Measurements from ENCODE around the gene ENDOD1. TPM values are rescaled to one million over a fixed set of nuclear protein-coding genes. Genes with fewer than 3 reads are reported as not detected.
"Not testable (repeated sequence)": the region's sequence is repeated elsewhere in the genome, so short reads cannot be mapped to it uniquely, and the experiment has no call there.

The ENDOD1 gene
- total RNA-seq, 1 donor from 2014 or later, result 29.8 TPM

- DNase-seq (ENCODE audit: low read depth) (peak; percentile 57), FAIRE-seq (peak; percentile 23)
- no peak for TF ChIP-seq CTCF (IDR thresholded peaks at IDR 0.05; ENCODE audit: insufficient read depth, low read depth, low read length)
- TF ChIP-seq EZH2 (IDR thresholded peaks at IDR 0.05; ENCODE audit: insufficient read depth, low read length), result no peak
- peaks cover 32% of the 10 kb centered on the region for H3K4me1 Mint-ChIP-seq (ENCODE audit: low read depth, unreplicated experiment)
- H3K9me3 ChIP-seq (ENCODE audit: insufficient read depth, low read depth, low read length), result no peaks in the 10 kb centered on the region
- H3K27ac ChIP-seq (ENCODE audit: low read depth, low read length), result peak overlapping the region; percentile 56
- H3K79me2 ChIP-seq (ENCODE audit: insufficient read depth, low read length), result peaks cover 7% of the 10 kb centered on the region
- peaks cover 8% of the 10 kb centered on the region for H3K36me3 Mint-ChIP-seq (ENCODE audit: low read depth, unreplicated experiment)
- no peak overlapping the region for H2AFZ ChIP-seq (ENCODE audit: low read depth, low read length)
- H3K4me3 ChIP-seq (ENCODE audit: insufficient read depth, low read depth, low read length), result peak overlapping the region; percentile 6
- H3K4me1 ChIP-seq (ENCODE audit: insufficient read depth, low read length), result peaks cover 25% of the 10 kb centered on the region
- no peaks in the 10 kb centered on the region for H3K27me3 Mint-ChIP-seq (ENCODE audit: low read depth, unreplicated experiment)
- peak overlapping the region; percentile 64 for H3K4me2 ChIP-seq (ENCODE audit: low read length)
- no peaks in the 10 kb centered on the region for H3K27me3 ChIP-seq (ENCODE audit: insufficient read depth, low read length)
- H3K36me3 ChIP-seq (ENCODE audit: insufficient read depth, low read length), result no peaks in the 10 kb centered on the region
- peaks cover 2% of the 10 kb centered on the region for H3K9me3 Mint-ChIP-seq (ENCODE audit: unreplicated experiment)
- H3K27ac Mint-ChIP-seq (ENCODE audit: unreplicated experiment), result peak overlapping the region; percentile 79
- H3K9ac ChIP-seq (ENCODE audit: low read length), result peak overlapping the region; percentile 34
- peak overlapping the region; percentile 6 for H3K4me3 Mint-ChIP-seq (ENCODE audit: unreplicated experiment)
- peaks cover 17% of the 10 kb centered on the region for H4K20me1 ChIP-seq (ENCODE audit: insufficient read depth, low read length)
These were observed 19.3 kb downstream of the ENDOD1 start for GRCh38 chr11:95108671-95109551.

GRCh38 chr11:95111471-95111870 lies 21.8 kb downstream of the ENDOD1 start:
- DNase-seq (ENCODE audit: low read depth); H3K9ac ChIP-seq (ENCODE audit: low read length); H3K27ac ChIP-seq (ENCODE audit: low read depth, low read length); H3K9me3 Mint-ChIP-seq (ENCODE audit: unreplicated experiment); H3K36me3 ChIP-seq (ENCODE audit: insufficient read depth, low read length); FAIRE-seq; H2AFZ ChIP-seq (ENCODE audit: low read depth, low read length); H3K9me3 ChIP-seq (ENCODE audit: insufficient read depth, low read depth, low read length); H3K4me2 ChIP-seq (ENCODE audit: low read length); H3K79me2 ChIP-seq (ENCODE audit: insufficient read depth, low read length); H3K27me3 Mint-ChIP-seq (ENCODE audit: low read depth, unreplicated experiment); H3K27me3 ChIP-seq (ENCODE audit: insufficient read depth, low read length); H3K36me3 Mint-ChIP-seq (ENCODE audit: low read depth, unreplicated experiment); H3K4me3 Mint-ChIP-seq (ENCODE audit: unreplicated experiment); H3K4me3 ChIP-seq (ENCODE audit: insufficient read depth, low read depth, low read length): not testable (repeated sequence)
- H3K27ac Mint-ChIP-seq (ENCODE audit: unreplicated experiment), result peak overlapping the region; percentile 43
- H3K4me1 Mint-ChIP-seq (ENCODE audit: low read depth, unreplicated experiment), result peaks cover 29% of the 10 kb centered on the region
- H3K4me1 ChIP-seq (ENCODE audit: insufficient read depth, low read length), result peaks cover 25% of the 10 kb centered on the region
- H4K20me1 ChIP-seq (ENCODE audit: insufficient read depth, low read length), result peaks cover 17% of the 10 kb centered on the region

- H3K27me3 Mint-ChIP-seq (ENCODE audit: low read depth, unreplicated experiment), result no peaks in the 10 kb centered on the region
- H2AFZ ChIP-seq (ENCODE audit: low read depth, low read length), result no peak overlapping the region
- TF ChIP-seq EZH2 (IDR thresholded peaks at IDR 0.05; ENCODE audit: insufficient read depth, low read length) (no peak), CTCF (IDR thresholded peaks at IDR 0.05; ENCODE audit: insufficient read depth, low read depth, low read length) (no peak)
- peaks cover 8% of the 10 kb centered on the region for H3K36me3 Mint-ChIP-seq (ENCODE audit: low read depth, unreplicated experiment)
- no peaks in the 10 kb centered on the region for H3K9me3 ChIP-seq (ENCODE audit: insufficient read depth, low read depth, low read length)
- no peak overlapping the region for H3K4me2 ChIP-seq (ENCODE audit: low read length)
- H3K27me3 ChIP-seq (ENCODE audit: insufficient read depth, low read length), result no peaks in the 10 kb centered on the region
- DNase-seq (ENCODE audit: low read depth) (no peak), FAIRE-seq (no peak)
- H3K36me3 ChIP-seq (ENCODE audit: insufficient read depth, low read length), result no peaks in the 10 kb centered on the region
- H4K20me1 ChIP-seq (ENCODE audit: insufficient read depth, low read length), result peaks cover 17% of the 10 kb centered on the region
- peaks cover 25% of the 10 kb centered on the region for H3K4me1 ChIP-seq (ENCODE audit: insufficient read depth, low read length)
- no peak overlapping the region for H3K4me3 ChIP-seq (ENCODE audit: insufficient read depth, low read depth, low read length)
- H3K27ac ChIP-seq (ENCODE audit: low read depth, low read length), result no peak overlapping the region
- no peak overlapping the region for H3K4me3 Mint-ChIP-seq (ENCODE audit: unreplicated experiment)
- peak overlapping the region; percentile 43 for H3K27ac Mint-ChIP-seq (ENCODE audit: unreplicated experiment)
- no peak overlapping the region for H3K9ac ChIP-seq (ENCODE audit: low read length)
- no peaks in the 10 kb centered on the region for H3K9me3 Mint-ChIP-seq (ENCODE audit: unreplicated experiment)
- H3K4me1 Mint-ChIP-seq (ENCODE audit: low read depth, unreplicated experiment), result peaks cover 29% of the 10 kb centered on the region
- peaks cover 7% of the 10 kb centered on the region for H3K79me2 ChIP-seq (ENCODE audit: insufficient read depth, low read length)
These were observed 22.4 kb downstream of the ENDOD1 start for GRCh38 chr11:95111923-95112540.

Data from astrocyte (in vitro differentiated cells and primary cell).